Mucosa of descending colon (tissue), 3 donors: ENCODE results near the gene PPFIBP2. TPM values are rescaled to one million over a fixed set of nuclear protein-coding genes. Genes with fewer than 3 reads are reported as not detected.

Source experiments
- ATAC-seq: fragments of 200-7000 bp; cut with Tn5 transposase; one replicate; pipeline ENCODE4 v1.9.1; 2020; ENCODE audit warnings: mild to moderate bottlenecking, moderate library complexity
- DNase-seq, 3 donors: peaks; one replicate each; pipeline ENCODE4 v3.0.0-alpha.2; 2020
- H3K36me3 ChIP-seq: fragments of 200-600 bp; one replicate; pipeline ENCODE4 v1.8.0; 2021; ENCODE audit warnings: low read depth, mild to moderate bottlenecking
- H3K4me1 ChIP-seq: fragments of 200-600 bp; one replicate; pipeline ENCODE4 v1.8.0; 2021; ENCODE audit warnings: low read depth, mild to moderate bottlenecking
- H3K4me3 ChIP-seq: fragments of 200-600 bp; one replicate; pipeline ENCODE4 v1.8.0; 2021; ENCODE audit warnings: mild to moderate bottlenecking
- H3K9me3 ChIP-seq: fragments of 200-600 bp; one replicate; pipeline ENCODE4 v1.8.0; 2021; ENCODE audit warnings: mild to moderate bottlenecking
- CTCF ChIP-seq: fragments of 200-600 bp; IDR thresholded peaks from one replicate; pipeline ENCODE4 v1.8.0; 2022; ENCODE audit warnings: antibody characterized with exemption, mild to moderate bottlenecking
- intact Hi-C, 2 donors: fragments of 100-400 bp; cut with DNase I in 1 of 2; cut with micrococcal nuclease in 1 of 2; formaldehyde crosslinking; loops; one replicate each; pipeline versions ENCODE4 v1.11.0 to v1.11.1; 2022; cut with DNase I, micrococcal nuclease
- total RNA-seq, 3 donors: library from RNA; stranded (reverse); fragmentation: NEBNext Ultra II Directional in 2 of 3; extraction: Animal tissue kit (Norgen Biotek cat#: 25700) in 2 of 3; gene quantifications; one replicate each; pipeline versions ENCODE4 v1.2.1 to v1.2.4, GENCODE V29; 2021 to 2023
- donor health status: DM: no; HTN: no; CAD: no; lungs with moderate emphysema.
- donor health status: DM: no; HTN: no; CAD: no.
- donor health status: DM: no; HTN: yes; CAD: no.

PPFIBP2 gene
- total RNA-seq, 3 donors from 2014 or later = 40.1 to 83.5 (median 69.2) TPM

GRCh38 chr11:7642747-7643146, 128.9 kb downstream of the PPFIBP2 start:
- Histone ChIP-seq H3K9me3 (no peaks in the 10 kb centered on the region), H3K4me1 (peaks cover 26% of the 10 kb centered on the region), H3K36me3 (no peaks in the 10 kb centered on the region), H3K4me3 (no peak overlapping the region)
- DNase-seq (no peak), ATAC-seq (no peak)
- intact Hi-C loops = loop anchor here in 1 of 2 donors (10.0 kb wide), 1 partner anchor 78 kb away; no protein-coding TSS in a partner anchor
- no peak for TF ChIP-seq CTCF

GRCh38 chr11:7643314-7643713, 129.5 kb downstream of the PPFIBP2 start:
- no peak for TF ChIP-seq CTCF
- DNase-seq (no peak), ATAC-seq (no peak)
- Histone ChIP-seq H3K4me3 (no peak overlapping the region), H3K4me1 (peaks cover 21% of the 10 kb centered on the region), H3K36me3 (no peaks in the 10 kb centered on the region), H3K9me3 (no peaks in the 10 kb centered on the region)
- intact Hi-C loops = loop anchor here in 1 of 2 donors (10.0 kb wide), 1 partner anchor 79 kb away; no protein-coding TSS in a partner anchor

- Histone ChIP-seq H3K4me1 (peaks cover 4% of the 10 kb centered on the region), H3K36me3 (no peaks in the 10 kb centered on the region), H3K9me3 (no peaks in the 10 kb centered on the region), H3K4me3 (no peak overlapping the region)
- ATAC-seq = no peak
- TF ChIP-seq CTCF = no peak
- no peak for DNase-seq
- intact Hi-C loops = loop anchor here in 1 of 2 donors (10.0 kb wide), 1 partner anchor 80 kb away; no protein-coding TSS in a partner anchor
Observed at GRCh38 chr11:7645206-7645605, 131.4 kb downstream of the PPFIBP2 start.

GRCh38 chr11:7646866-7647265, 133.1 kb downstream of the PPFIBP2 start:
- intact Hi-C loops = loop anchor here in 1 of 2 donors (10.0 kb wide), 1 partner anchor 82 kb away; no protein-coding TSS in a partner anchor
- Histone ChIP-seq H3K9me3 (no peaks in the 10 kb centered on the region), H3K4me1 (no peaks in the 10 kb centered on the region), H3K4me3 (no peak overlapping the region), H3K36me3 (no peaks in the 10 kb centered on the region)
- ATAC-seq (no peak), DNase-seq (no peak)
- TF ChIP-seq CTCF = no peak

- TF ChIP-seq CTCF = no peak
- intact Hi-C loops = loop anchor here in 1 of 2 donors (10.0 kb wide), 1 partner anchor 83 kb away; no protein-coding TSS in a partner anchor
- DNase-seq (peak in 1 of 3 donors; percentile 23), ATAC-seq (peak; percentile 46)
- no peak overlapping the region for H3K4me3 ChIP-seq
- H3K36me3 ChIP-seq = no peaks in the 10 kb centered on the region
- no peaks in the 10 kb centered on the region for H3K4me1 ChIP-seq
- H3K9me3 ChIP-seq = no peaks in the 10 kb centered on the region
Observed at GRCh38 chr11:7648264-7648663, 134.5 kb downstream of the PPFIBP2 start.

- no peak overlapping the region for H3K4me3 ChIP-seq
- no peak for ATAC-seq
- H3K4me1 ChIP-seq = no peaks in the 10 kb centered on the region
- TF ChIP-seq CTCF = no peak
- peak in 1 of 3 donors; percentile 27 for DNase-seq
- intact Hi-C loops = no loop called here
- H3K9me3 ChIP-seq = no peaks in the 10 kb centered on the region
- H3K36me3 ChIP-seq = peaks cover 4% of the 10 kb centered on the region
Observed at GRCh38 chr11:7651140-7651551, 137.3 kb downstream of the PPFIBP2 start.
